ENCODE data around the gene DUSP22. TPM values are rescaled to one million over a fixed set of nuclear protein-coding genes. Genes with fewer than 3 reads are reported as not detected.
"Not testable (repeated sequence)": the region's sequence is repeated elsewhere in the genome, so short reads cannot be mapped to it uniquely, and the experiment has no call there.

DUSP22 gene
- total RNA-seq, 4 donors from 2014 or later = 35.4 to 213 (median 49.5) TPM

GRCh38 chr6:369559-370431, 77.5 kb downstream of the DUSP22 start:
- TF ChIP-seq CTCF (IDR thresholded peaks at IDR 0.05) = no peak
- TF ChIP-seq POLR2A (IDR thresholded peaks at IDR 0.05) = no peak
- no peak for TF ChIP-seq POLR2AphosphoS5 (IDR thresholded peaks at IDR 0.05)
- no peaks in the 10 kb centered on the region for H3K36me3 ChIP-seq
- no peak overlapping the region for H3K27ac ChIP-seq
- no peaks in the 10 kb centered on the region for H3K9me3 ChIP-seq
- no peak overlapping the region for H3K4me3 ChIP-seq
- DNase-seq = no peak
- 79 to 82% methylated on average over 6 to 13 of the region's 13 CpGs for WGBS, 2 donors (ENCODE audit: low coverage in 1 of 2)
- no peaks in the 10 kb centered on the region for H3K4me1 ChIP-seq
- in situ Hi-C loops (cut with MboI; ENCODE audit: low pct_ligation_motif_present in 1 of 4, low pct_unique_long_range_greater_than_20kb in 1 of 4, low sequenced_read_pairs in 3 of 4) = no loop called here
- intact Hi-C loops (cut with DNase I; ENCODE audit: low total_unique reads) = no loop called here
- H3K27me3 ChIP-seq = peaks cover 47% of the 10 kb centered on the region

- WGBS, 2 donors (ENCODE audit: low coverage in 1 of 2) = 79 to 83% methylated on average over 3 to 6 of the region's 6 CpGs
Measured at GRCh38 chr6:370555-370954, 78.3 kb downstream of the DUSP22 start.

GRCh38 chr6:371851-372250, 79.6 kb downstream of the DUSP22 start:
- H3K4me1 ChIP-seq; in situ Hi-C loops (cut with MboI; ENCODE audit: low pct_ligation_motif_present in 1 of 4, low pct_unique_long_range_greater_than_20kb in 1 of 4, low sequenced_read_pairs in 3 of 4); H3K36me3 ChIP-seq; DNase-seq; intact Hi-C loops (cut with DNase I; ENCODE audit: low total_unique reads); H3K9me3 ChIP-seq; H3K4me3 ChIP-seq; H3K27ac ChIP-seq: not testable (repeated sequence)
- peaks cover 46% of the 10 kb centered on the region for H3K27me3 ChIP-seq
- 83 to 87% methylated on average over 2 of the region's 2 CpGs for WGBS, 2 donors (ENCODE audit: low coverage in 1 of 2)

More at GRCh38 chr6:370555-370954, 78.3 kb downstream of the DUSP22 start:
- Histone ChIP-seq H3K4me1 (no peaks in the 10 kb centered on the region), H3K36me3 (no peaks in the 10 kb centered on the region), H3K27ac (no peak overlapping the region), H3K4me3 (no peak overlapping the region), H3K9me3 (no peaks in the 10 kb centered on the region), H3K27me3 (peaks cover 51% of the 10 kb centered on the region)
- no peak for DNase-seq
- intact Hi-C loops (cut with DNase I; ENCODE audit: low total_unique reads) = no loop called here
- in situ Hi-C loops (cut with MboI; ENCODE audit: low pct_ligation_motif_present in 1 of 4, low pct_unique_long_range_greater_than_20kb in 1 of 4, low sequenced_read_pairs in 3 of 4) = no loop called here
- TF ChIP-seq POLR2A (IDR thresholded peaks at IDR 0.05) (no peak), CTCF (IDR thresholded peaks at IDR 0.05) (no peak), POLR2AphosphoS5 (IDR thresholded peaks at IDR 0.05) (no peak), EP300 (IDR thresholded peaks at IDR 0.05; ENCODE audit: low read depth) (no peak)

- intact Hi-C loops (cut with DNase I; ENCODE audit: low total_unique reads) = no loop called here
- TF ChIP-seq EP300 (IDR thresholded peaks at IDR 0.05; ENCODE audit: low read depth) = no peak
- no peak for TF ChIP-seq POLR2AphosphoS5 (IDR thresholded peaks at IDR 0.05)
- no peak for TF ChIP-seq CTCF (IDR thresholded peaks at IDR 0.05)
- TF ChIP-seq POLR2A (IDR thresholded peaks at IDR 0.05) = no peak
- no peaks in the 10 kb centered on the region for H3K36me3 ChIP-seq
- no peaks in the 10 kb centered on the region for H3K4me1 ChIP-seq
- no peak overlapping the region for H3K27ac ChIP-seq
- no peaks in the 10 kb centered on the region for H3K9me3 ChIP-seq
- in situ Hi-C loops (cut with MboI; ENCODE audit: low pct_ligation_motif_present in 1 of 4, low pct_unique_long_range_greater_than_20kb in 1 of 4, low sequenced_read_pairs in 3 of 4) = no loop called here
- H3K4me3 ChIP-seq = no peak overlapping the region
- 40 to 71% methylated on average over 8 to 16 of the region's 16 CpGs for WGBS, 2 donors (ENCODE audit: low coverage in 1 of 2)
- peaks cover 49% of the 10 kb centered on the region for H3K27me3 ChIP-seq
- peak; percentile 39 for DNase-seq
Measured at GRCh38 chr6:372336-372911, 80.1 kb downstream of the DUSP22 start.
